MCF 10A (cell line): ENCODE results near the gene REXO1. TPM values are rescaled to one million over a fixed set of nuclear protein-coding genes. Genes with fewer than 3 reads are reported as not detected.

Experiments
- BruUV-seq: library from RNA; stranded (reverse); fragments of 400-500 nt; replicated peaks from 2 replicates; lab custom pipeline; 2021; lab: Mats Ljungman, UMichigan
- CTCF ChIA-PET: fragments of 300-600 bp; sonication (Branson Sonifier 250); formaldehyde crosslinking; extraction: SDS; loops from one replicate; lab custom pipeline; 2021; ENCODE audit warnings: antibody characterized with exemption, inconsistent platforms; lab: Yijun Ruan, JAX
- POLR2A ChIA-PET: fragments of 300-600, 350-650 bp; sonication (Branson Sonifier 250); formaldehyde crosslinking; extraction: SDS; loops from one replicate; lab custom pipeline; 2020; ENCODE audit warnings: antibody characterized with exemption, inconsistent platforms; lab: Yijun Ruan, JAX
- DNase-seq: peaks from one replicate; pipeline ENCODE4 v3.0.0-alpha.2; 2018; ENCODE audit not compliant: unreplicated experiment
- H3K27ac Mint-ChIP-seq: one replicate; pipeline ENCODE4 v1.8.0; 2022; ENCODE audit warnings: mild to moderate bottlenecking, low read depth, mixed read lengths; ENCODE audit not compliant: unreplicated experiment
- H3K27me3 Mint-ChIP-seq: one replicate; pipeline ENCODE4 v1.8.0; 2022; ENCODE audit warnings: mixed read lengths; ENCODE audit not compliant: insufficient read depth, unreplicated experiment
- H3K36me3 Mint-ChIP-seq: one replicate; pipeline ENCODE4 v1.8.0; 2022; ENCODE audit warnings: mild to moderate bottlenecking, moderate library complexity, mixed read lengths; ENCODE audit not compliant: insufficient read depth, unreplicated experiment
- H3K4me1 Mint-ChIP-seq: one replicate; pipeline ENCODE4 v1.8.0; 2022; ENCODE audit warnings: mixed read lengths; ENCODE audit not compliant: insufficient read depth, unreplicated experiment
- H3K4me3 Mint-ChIP-seq: one replicate; pipeline ENCODE4 v1.8.0; 2022; ENCODE audit warnings: mild to moderate bottlenecking, moderate library complexity, mixed read lengths; ENCODE audit not compliant: unreplicated experiment
- H3K9me3 Mint-ChIP-seq: one replicate; pipeline ENCODE4 v1.8.0; 2022; ENCODE audit warnings: mixed read lengths; ENCODE audit not compliant: unreplicated experiment
- intact Hi-C: fragments of 100-400 bp; cut with micrococcal nuclease; formaldehyde crosslinking; loops from 2 replicates; pipeline ENCODE4 v1.14.1; 2022
- microRNA-seq: library from miRNA; unstranded; fragments of <30 nt; microRNA quantifications from one replicate; pipeline ENCODE4 v1.2.0, GENCODE V29; 2022
- total RNA-seq: library from RNA; stranded (reverse); gene quantifications from 2 replicates; pipeline ENCODE4 v1.2.3, GENCODE V29; 2022
- TF ChIP-seq, protein P1 (sequence below): fragments of 200-600 bp; IDR thresholded peaks from one replicate; pipeline ENCODE4 v1.8.0; 2022; ENCODE audit warnings: antibody characterized with exemption, mild to moderate bottlenecking; ENCODE audit not compliant: unreplicated experiment

The REXO1 gene
- total RNA-seq, 1 experiment from 2014 or later, result 36.4 TPM

DNA sequence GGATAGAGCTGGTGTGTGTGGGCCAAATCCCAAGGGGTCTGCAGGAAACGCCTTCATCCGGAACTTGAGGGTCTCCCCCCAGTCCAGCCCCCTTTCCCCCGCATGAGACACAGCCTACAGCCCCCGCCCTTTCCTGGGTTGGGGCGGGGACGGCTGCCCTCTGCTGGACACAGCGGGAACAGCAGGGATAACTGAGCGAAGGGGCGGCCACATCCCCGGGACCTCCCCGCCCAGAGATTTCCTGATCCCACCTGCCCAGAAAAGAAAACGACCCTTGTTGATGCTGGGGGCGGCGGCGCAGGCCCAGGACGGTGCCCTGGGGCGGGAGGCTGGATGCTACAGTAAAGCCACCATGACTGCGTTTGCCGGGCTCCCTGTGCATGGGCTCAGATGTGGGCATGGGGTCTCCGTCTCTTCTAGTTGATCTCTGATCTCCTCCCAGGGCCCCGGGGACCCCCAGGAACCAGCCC is 80.8 kb downstream of the REXO1 start:
- H3K4me3 Mint-ChIP-seq, result no peak overlapping the region
- peaks cover 8% of the 10 kb centered on the region for H3K9me3 Mint-ChIP-seq
- no peak overlapping the region for H3K27ac Mint-ChIP-seq
- BruUV-seq, result no TSS peak
- H3K4me1 Mint-ChIP-seq, result peaks cover 4% of the 10 kb centered on the region
- intact Hi-C loops, result loop anchor here (1.0 to 2.0 kb wide), 3 partner anchors 28 to 95 kb away; no protein-coding TSS in a partner anchor
- peaks cover 31% of the 10 kb centered on the region for H3K27me3 Mint-ChIP-seq
- no peaks in the 10 kb centered on the region for H3K36me3 Mint-ChIP-seq
- DNase-seq, result peak; percentile 48
- ChIA-PET CTCF (interaction anchor here (0.6 to 3.8 kb wide), 18 partner anchors 10 to 186 kb away, joined by 3 to 45 read pairs (median 4); no protein-coding TSS in a partner anchor), POLR2A (no interaction called here)
- TF ChIP-seq, protein P1, sequence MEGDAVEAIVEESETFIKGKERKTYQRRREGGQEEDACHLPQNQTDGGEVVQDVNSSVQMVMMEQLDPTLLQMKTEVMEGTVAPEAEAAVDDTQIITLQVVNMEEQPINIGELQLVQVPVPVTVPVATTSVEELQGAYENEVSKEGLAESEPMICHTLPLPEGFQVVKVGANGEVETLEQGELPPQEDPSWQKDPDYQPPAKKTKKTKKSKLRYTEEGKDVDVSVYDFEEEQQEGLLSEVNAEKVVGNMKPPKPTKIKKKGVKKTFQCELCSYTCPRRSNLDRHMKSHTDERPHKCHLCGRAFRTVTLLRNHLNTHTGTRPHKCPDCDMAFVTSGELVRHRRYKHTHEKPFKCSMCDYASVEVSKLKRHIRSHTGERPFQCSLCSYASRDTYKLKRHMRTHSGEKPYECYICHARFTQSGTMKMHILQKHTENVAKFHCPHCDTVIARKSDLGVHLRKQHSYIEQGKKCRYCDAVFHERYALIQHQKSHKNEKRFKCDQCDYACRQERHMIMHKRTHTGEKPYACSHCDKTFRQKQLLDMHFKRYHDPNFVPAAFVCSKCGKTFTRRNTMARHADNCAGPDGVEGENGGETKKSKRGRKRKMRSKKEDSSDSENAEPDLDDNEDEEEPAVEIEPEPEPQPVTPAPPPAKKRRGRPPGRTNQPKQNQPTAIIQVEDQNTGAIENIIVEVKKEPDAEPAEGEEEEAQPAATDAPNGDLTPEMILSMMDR, result peak; percentile 94

- peaks cover 8% of the 10 kb centered on the region for H3K9me3 Mint-ChIP-seq
- H3K27me3 Mint-ChIP-seq, result peaks cover 37% of the 10 kb centered on the region
- CTCF ChIA-PET, result interaction anchor here (0.6 to 3.8 kb wide), 17 partner anchors 11 to 216 kb away, joined by 3 to 45 read pairs (median 4); no protein-coding TSS in a partner anchor
- H3K4me3 Mint-ChIP-seq, result no peak overlapping the region
- POLR2A ChIA-PET, result interaction anchor here (0.7 to 1.1 kb wide), 2 partner anchors 16 to 28 kb away, joined by 3 read pairs; no protein-coding TSS in a partner anchor
- no peaks in the 10 kb centered on the region for H3K36me3 Mint-ChIP-seq
- TF ChIP-seq, protein P1, result no peak
- BruUV-seq, result no TSS peak
- H3K4me1 Mint-ChIP-seq, result no peaks in the 10 kb centered on the region
- peak; percentile 33 for DNase-seq
- no peak overlapping the region for H3K27ac Mint-ChIP-seq
- intact Hi-C loops, result loop anchor here (1.0 to 2.0 kb wide), 3 partner anchors 28 to 95 kb away; no protein-coding TSS in a partner anchor
These were observed 81.4 kb downstream of the REXO1 start for GRCh38 chr19:1766800-1767352.

- DNase-seq, result no peak
- TF ChIP-seq, protein P1, result no peak
- BruUV-seq, result no TSS peak
- Mint-ChIP-seq H3K4me1 (peaks cover 4% of the 10 kb centered on the region), H3K4me3 (no peak overlapping the region), H3K27me3 (peaks cover 44% of the 10 kb centered on the region), H3K9me3 (peaks cover 8% of the 10 kb centered on the region), H3K36me3 (no peaks in the 10 kb centered on the region), H3K27ac (no peak overlapping the region)
- intact Hi-C loops, result loop anchor here (2.0 kb wide), 1 partner anchor 73 kb away; no protein-coding TSS in a partner anchor
- CTCF ChIA-PET, result interaction anchor here (0.6 to 3.8 kb wide), 15 partner anchors 11 to 215 kb away, joined by 3 to 45 read pairs (median 4); no protein-coding TSS in a partner anchor
- POLR2A ChIA-PET, result interaction anchor here (0.7 to 1.1 kb wide), 2 partner anchors 16 to 29 kb away, joined by 3 read pairs; no protein-coding TSS in a partner anchor
These were observed 82.1 kb downstream of the REXO1 start for GRCh38 chr19:1765904-1766799.

Small RNAs within 50 kb of the gene (microRNA-seq; reads per million reads assigned to microRNA genes)
- gene MIR1909, result 6.2 reads per million, percentile 40 among the genes with 10 or more reads in this experiment

Other genes starting within 250 kb of the REXO1 start
- 211 and 256 TPM in 2 replicates for gene UQCR11, start 243.0 kb downstream of the REXO1 start, total RNA-seq
- 79.7 and 100 TPM in 2 replicates for gene TCF3, start 195.9 kb downstream of the REXO1 start, total RNA-seq
- 0.02 TPM in 1 of 2 replicates, not detected in the other for gene ONECUT3, start 95.0 kb downstream of the REXO1 start, total RNA-seq
- gene ATP8B3, start 36.2 kb downstream of the REXO1 start, total RNA-seq, result 5.6 and 9.3 TPM in 2 replicates
- 27.0 and 45.5 TPM in 2 replicates for gene KLF16, start 15.1 kb upstream of the REXO1 start, total RNA-seq
- gene ABHD17A, start 37.0 kb upstream of the REXO1 start, total RNA-seq, result 38.9 and 39.5 TPM in 2 replicates
- 6.8 and 6.9 TPM in 2 replicates for gene ADAT3, start 56.9 kb upstream of the REXO1 start, total RNA-seq
- 48.7 and 67.2 TPM in 2 replicates for gene SCAMP4, start 56.9 kb upstream of the REXO1 start, total RNA-seq
- 48.5 and 54.4 TPM in 2 replicates for gene CSNK1G2, start 92.7 kb upstream of the REXO1 start, total RNA-seq
- 53.1 and 53.4 TPM in 2 replicates for gene BTBD2, start 167.2 kb upstream of the REXO1 start, total RNA-seq
- gene MKNK2, start 202.8 kb upstream of the REXO1 start, total RNA-seq, result 146 and 224 TPM in 2 replicates
- gene MOB3A, start 247.8 kb upstream of the REXO1 start, total RNA-seq, result 40.9 and 47.2 TPM in 2 replicates
- 3.1 and 5.3 TPM in 2 replicates for gene IZUMO4, start 248.4 kb upstream of the REXO1 start, total RNA-seq